GM23248 (cell line): ENCODE results near the gene CALB2.

Experiments used
- EZH2 ChIP-seq: fragments of 200-600 bp; sonication (generic); IDR thresholded peaks from 2 replicates; pipeline ENCODE4 v1.6.1; 2018; ENCODE audit warnings: antibody characterized with exemption, mild to moderate bottlenecking; ENCODE audit not compliant: insufficient read depth, poor library complexity, severe bottlenecking
- EZH2phosphoT487 ChIP-seq: fragments of 200-600 bp; sonication (generic); IDR thresholded peaks from 2 replicates; pipeline ENCODE4 v1.6.1; 2018; ENCODE audit warnings: antibody characterized with exemption, moderate library complexity, mild to moderate bottlenecking, low read depth; ENCODE audit not compliant: insufficient read depth

DNA sequence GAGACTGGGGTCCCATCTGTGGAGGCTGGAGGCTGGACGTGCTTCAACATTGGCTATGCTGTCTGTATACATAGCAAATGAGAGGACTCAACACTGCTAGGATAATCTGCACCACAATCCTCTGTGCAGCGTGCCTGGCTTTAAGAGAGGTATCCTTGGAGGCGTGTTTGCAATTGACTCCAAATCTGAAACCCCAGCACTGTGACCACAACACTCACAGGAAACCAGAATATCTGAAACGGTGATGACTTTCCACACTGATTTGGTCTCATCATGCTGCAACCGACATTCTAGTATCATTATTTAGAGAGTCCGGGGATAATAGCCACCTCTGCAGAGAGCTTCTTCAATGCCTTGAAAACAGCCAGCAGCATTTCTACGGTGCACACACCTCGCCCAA lies 48.2 kb downstream of the CALB2 start:
- TF ChIP-seq EZH2 = no peak
- TF ChIP-seq EZH2phosphoT487 = no peak
